Coronary artery (tissue), 2 donors: ENCODE results near the gene TMEM52B.
"Not testable (repeated sequence)": the region's sequence is repeated elsewhere in the genome, so short reads cannot be mapped to it uniquely, and the experiment has no call there.

Experiments used
- DNase-seq: peaks from one replicate; pipeline ENCODE4 v3.0.0-alpha.2; 2017; ENCODE audit warnings: low spot score
- H3K27ac ChIP-seq, 2 donors: fragments of 200-600 bp; sonication (generic); one replicate each; pipeline ENCODE4 v1.5.1; 2016 to 2019
- H3K4me3 ChIP-seq: fragments of 200-600 bp; sonication (generic); 2 replicates; pipeline ENCODE4 v1.5.1; 2016; ENCODE audit warnings: mild to moderate bottlenecking, moderate library complexity
- TF ChIP-seq, protein P1 (sequence below): fragments of 200-600 bp; sonication (generic); IDR thresholded peaks from one replicate; pipeline ENCODE4 v1.5.1; 2019; ENCODE audit warnings: antibody characterized with exemption

The TMEM52B gene

DNA sequence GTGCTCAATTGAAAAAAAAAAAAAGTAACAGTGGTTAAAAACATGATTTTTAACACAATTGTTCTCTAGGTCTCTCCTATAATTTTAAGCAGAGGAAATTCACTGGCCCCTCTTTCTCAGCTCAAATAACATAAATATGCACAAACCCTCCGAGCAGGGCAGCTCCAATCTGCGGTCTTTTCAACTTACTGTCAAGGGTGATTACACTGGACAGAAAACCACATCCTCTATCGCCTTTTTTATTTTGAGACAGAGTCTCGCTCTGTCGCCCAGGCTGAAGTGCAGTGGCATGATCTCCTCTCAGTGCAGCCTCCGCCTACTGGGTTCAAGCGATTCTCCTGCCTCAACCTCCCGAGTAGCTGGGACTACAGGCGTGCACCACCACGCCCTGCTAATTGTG, 17.4 kb downstream of the TMEM52B start:
- Histone ChIP-seq H3K4me3 (no peak overlapping the region), H3K27ac (no peak overlapping the region)
- TF ChIP-seq, protein P1, sequence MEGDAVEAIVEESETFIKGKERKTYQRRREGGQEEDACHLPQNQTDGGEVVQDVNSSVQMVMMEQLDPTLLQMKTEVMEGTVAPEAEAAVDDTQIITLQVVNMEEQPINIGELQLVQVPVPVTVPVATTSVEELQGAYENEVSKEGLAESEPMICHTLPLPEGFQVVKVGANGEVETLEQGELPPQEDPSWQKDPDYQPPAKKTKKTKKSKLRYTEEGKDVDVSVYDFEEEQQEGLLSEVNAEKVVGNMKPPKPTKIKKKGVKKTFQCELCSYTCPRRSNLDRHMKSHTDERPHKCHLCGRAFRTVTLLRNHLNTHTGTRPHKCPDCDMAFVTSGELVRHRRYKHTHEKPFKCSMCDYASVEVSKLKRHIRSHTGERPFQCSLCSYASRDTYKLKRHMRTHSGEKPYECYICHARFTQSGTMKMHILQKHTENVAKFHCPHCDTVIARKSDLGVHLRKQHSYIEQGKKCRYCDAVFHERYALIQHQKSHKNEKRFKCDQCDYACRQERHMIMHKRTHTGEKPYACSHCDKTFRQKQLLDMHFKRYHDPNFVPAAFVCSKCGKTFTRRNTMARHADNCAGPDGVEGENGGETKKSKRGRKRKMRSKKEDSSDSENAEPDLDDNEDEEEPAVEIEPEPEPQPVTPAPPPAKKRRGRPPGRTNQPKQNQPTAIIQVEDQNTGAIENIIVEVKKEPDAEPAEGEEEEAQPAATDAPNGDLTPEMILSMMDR: no peak
- no peak for DNase-seq

DNA sequence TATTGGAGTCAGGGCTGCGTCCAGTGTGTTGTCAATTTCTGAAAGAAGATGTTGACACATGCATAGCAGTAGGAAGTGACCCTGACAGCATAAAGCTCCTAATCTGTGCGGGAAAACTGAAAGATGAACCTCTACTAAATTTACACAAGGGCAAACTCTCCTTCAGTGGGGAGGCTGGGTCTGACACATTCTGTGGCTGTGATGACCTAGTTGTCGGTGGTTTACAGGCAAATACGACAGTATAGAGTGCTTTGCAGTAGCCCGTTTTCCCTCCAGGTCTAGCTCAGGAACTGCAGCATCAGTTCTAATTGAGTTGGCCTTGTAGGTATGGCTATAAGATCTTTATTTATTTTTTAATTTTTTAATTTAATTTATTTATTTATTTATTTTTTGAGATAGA, 19.0 kb downstream of the TMEM52B start:
- TF ChIP-seq, protein P1: no peak
- DNase-seq: no peak
- Histone ChIP-seq H3K4me3 (no peak overlapping the region), H3K27ac (no peak overlapping the region)

DNA sequence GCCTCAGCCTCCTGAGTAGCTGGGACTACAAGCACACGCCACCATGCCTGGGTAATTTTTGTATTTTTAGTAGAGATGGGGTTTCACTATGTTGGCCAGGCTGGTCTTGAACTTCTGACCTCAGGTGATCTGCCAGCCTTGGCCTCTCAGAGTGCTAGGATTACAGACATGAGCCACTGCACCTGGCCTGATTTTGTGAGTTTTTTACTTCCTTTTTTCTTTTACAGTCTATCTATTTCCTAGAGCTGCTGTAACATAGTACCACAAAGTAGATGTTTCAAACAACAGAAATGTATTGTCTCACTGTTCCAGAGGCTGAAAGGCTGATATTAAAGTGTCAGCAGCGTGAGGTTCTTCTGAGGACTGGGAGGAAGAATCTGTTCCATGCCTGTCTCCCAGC, 25.7 kb downstream of the TMEM52B start:
- H3K27ac ChIP-seq, H3K4me3 ChIP-seq, DNase-seq: not testable (repeated sequence)

DNA sequence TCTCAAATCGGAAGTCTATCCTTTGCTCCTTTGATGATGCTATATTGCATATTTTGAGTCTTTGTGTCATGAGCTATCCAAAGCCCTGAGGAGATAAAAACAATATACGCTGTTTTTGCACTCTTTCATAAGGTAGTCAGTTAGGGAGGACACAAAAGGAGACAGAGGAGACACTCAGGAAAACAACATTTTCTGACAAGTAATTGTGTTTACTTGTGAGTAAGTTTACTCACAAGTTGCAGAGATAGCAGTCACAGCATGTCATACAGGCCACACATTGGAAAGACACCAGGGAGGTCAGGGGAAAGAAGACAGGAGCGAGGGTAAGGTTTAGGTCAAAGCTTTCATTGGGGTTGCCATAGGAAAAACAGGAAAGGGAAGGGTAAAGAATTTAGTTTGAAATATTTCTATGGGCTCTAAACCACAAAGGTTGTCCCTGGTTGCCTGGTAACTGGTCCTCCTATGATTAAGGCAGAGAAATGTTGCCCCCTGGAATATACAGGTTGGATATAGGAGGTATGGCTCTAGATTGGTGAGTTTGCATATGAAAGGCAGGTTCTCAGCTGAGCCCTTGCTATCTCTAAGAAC, 26.5 kb downstream of the TMEM52B start:
- Histone ChIP-seq H3K4me3 (no peak overlapping the region), H3K27ac (no peak overlapping the region)
- TF ChIP-seq, protein P1: no peak
- no peak for DNase-seq

DNA sequence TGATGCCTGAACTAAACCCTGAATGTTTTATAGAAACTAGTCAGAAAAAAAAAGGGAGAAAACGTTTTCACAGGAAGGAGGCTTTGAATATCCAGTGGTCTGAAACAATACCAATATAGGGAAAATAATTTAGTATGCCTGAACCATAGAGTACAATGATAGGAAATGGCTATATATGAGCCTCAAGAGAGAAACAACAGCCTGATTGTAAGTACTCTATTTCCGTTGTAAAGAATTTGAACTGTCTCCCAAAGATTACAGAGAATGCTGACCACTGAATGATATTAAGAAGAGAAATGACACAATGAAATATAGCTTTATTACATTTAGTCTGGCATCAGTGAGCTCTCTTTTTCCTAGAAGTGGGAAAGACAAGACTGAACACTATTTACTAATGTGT, 28.3 kb downstream of the TMEM52B start:
- TF ChIP-seq, protein P1: no peak
- H3K4me3 ChIP-seq: no peak overlapping the region
- no peak overlapping the region for H3K27ac ChIP-seq
- no peak for DNase-seq

DNA sequence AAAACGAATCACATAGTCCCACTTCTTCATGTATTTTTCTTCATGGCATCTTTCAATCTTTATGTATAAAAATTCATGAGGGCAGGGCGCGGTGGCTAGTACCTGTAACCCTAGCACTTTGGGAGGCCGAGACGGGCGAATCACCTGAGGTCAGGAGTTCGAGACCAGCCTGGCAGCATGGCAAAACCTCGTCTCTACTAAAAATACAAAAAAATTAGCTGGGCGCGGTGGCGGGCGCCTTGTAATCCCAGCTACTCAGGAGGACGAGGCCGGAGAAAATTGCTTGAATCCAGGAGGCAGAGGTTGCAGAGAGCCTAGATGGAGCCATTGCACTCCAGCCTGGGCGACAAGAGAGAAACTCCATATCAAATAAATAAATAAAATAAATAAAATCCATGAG, 31.4 kb downstream of the TMEM52B start:
- H3K27ac ChIP-seq: no peak overlapping the region
- no peak for DNase-seq
- TF ChIP-seq, protein P1: no peak
- H3K4me3 ChIP-seq: no peak overlapping the region

DNA sequence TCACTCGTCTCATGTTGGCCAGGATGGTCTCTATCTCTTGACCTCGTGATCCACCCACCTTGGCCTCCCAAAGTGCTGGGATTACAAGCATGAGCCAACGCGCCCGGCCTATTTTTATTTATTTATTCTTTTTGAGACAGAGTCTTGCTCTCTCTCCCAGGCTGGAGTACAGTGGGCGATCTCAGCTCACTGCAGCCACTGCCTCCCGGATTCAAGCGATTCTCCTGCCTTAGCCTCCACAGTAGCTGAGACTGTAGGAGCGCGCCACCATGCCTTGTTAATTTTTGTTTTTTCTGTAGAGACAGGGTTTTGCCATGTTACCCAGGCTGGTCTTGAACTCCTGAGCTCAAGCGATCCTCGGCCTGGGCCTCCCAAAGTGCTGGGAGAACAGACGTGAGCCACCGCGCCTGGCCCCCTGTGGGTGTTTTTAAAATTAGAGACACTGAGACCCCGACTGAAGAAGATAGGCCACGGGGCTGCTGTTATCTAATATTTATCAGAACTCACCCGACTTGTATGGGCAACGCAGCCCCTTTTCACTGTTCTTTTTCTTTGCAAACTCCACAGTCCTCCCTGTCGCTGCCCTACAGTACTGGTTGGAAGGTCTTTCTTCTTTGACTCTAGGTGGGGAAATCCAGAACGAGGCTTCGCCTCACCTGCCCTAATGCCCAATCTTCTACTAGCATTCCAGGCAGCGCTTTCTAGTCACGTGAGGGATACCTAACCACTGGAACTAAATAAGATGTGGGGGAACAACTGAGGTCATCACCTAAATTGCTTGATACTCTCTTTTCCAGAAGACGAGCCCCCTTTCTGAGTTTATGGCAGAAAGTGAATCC, 32.5 kb downstream of the TMEM52B start:
- Histone ChIP-seq H3K4me3 (peak overlapping the region; percentile 84), H3K27ac (peak overlapping the region; percentile 99)
- DNase-seq: peak; percentile 78
- TF ChIP-seq, protein P1: no peak
